Hematopoietic multipotent progenitor cell treated with erythropoietin and hydrocortisone succinate and interleukin-3 and kit ligand, for 4 days (in vitro differentiated cells): ENCODE results near the gene LENEP.

ENCODE experiments used
- DNase-seq: peaks from one replicate; pipeline ENCODE4 v3.0.0-alpha.2; 2015

The LENEP gene

DNA sequence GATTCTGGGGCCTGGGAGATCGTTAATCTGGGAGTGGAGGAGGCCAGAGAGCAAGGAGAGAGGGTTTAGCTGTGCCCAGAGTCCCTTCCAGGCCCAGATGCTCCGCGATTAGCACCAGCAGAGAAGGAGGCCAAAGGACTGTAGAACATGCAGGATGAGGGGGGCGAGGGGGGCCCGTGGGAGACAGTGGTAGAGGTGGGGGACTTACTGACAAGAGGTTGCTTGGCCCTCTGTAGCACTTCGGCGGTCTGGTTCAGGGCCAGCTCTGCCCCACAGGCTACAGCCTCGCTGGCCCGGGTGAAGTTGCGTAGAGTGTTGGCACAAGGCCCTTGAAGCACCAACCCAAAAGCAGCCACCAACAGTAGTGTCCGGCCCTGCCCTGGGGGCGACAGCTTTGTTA is 39.5 kb downstream of the LENEP start:
- no peak for DNase-seq

DNA sequence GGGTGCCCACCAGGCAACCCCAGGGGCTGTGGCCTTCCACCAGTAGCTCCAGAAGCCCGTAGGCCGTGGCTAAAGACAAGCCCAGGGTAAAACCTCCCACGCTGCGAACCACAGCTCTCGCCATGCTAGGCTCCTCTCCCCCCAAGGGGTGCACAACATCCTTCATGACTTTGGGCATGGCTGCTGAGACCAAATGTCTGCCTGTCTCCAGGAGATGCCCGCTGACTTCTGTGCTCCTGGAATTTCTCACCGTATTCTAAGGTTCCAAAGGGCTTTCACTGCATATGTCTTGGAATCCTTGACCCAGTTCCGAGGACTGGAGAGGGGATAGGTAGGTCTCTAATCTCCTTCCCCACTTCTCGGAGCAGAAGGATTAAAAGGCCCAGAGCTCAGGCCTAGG is 40.1 kb downstream of the LENEP start, which contains the start of the genes DCST1 and DCST2:
DCST1 (plus strand) TSS at position 301 of the 400 bp plus-strand sequence. CDS start 213 bp downstream, outside the sequence.
DCST2 (minus strand) TSS at position 258 of the 400 bp plus-strand sequence; CDS start at position 178, 80 bp downstream.
- no peak for DNase-seq

DNA sequence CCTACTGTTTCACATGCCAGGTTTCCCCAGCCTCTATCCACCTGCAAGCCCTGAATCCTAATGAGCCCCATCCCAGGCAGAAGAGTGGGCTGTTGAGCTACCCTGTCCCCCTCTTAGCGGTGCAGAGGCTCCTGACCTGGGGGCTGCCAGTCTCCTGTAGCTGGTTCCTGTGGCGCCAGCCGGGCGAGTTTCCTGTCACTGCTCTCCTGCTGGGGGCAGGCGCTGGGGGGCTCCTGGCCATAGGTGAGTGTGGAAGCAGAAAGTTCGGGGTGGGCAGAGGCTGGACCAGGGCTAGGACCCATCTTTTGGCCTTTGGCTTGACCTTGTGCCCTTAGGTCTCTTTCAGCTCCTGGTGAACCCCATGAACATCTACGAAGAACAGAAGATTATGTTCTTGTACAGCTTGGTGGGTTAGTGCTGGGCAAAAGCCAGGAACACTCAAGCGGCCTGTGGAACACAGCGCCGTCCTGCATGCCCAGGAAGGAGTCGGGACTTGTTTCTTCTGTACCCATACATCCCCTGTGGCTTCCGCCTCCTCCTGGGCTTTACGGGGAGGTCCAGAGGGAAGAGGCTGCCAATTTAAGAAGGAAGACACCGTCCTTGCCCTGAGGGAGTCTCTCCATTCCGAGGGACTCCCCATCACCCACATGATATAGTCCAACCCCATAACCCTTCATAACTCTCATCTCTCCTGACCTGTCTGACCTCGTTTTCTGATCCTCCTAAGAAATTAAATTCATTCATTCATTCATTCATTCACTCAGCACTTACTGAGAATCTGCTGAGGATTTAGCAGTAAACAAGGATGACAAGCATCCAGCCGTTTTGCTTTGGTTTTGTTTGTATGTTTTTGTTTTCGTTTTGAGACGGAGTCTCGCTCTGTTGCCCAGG is 41.2 kb downstream of the LENEP start:
- DNase-seq: no peak

DNA sequence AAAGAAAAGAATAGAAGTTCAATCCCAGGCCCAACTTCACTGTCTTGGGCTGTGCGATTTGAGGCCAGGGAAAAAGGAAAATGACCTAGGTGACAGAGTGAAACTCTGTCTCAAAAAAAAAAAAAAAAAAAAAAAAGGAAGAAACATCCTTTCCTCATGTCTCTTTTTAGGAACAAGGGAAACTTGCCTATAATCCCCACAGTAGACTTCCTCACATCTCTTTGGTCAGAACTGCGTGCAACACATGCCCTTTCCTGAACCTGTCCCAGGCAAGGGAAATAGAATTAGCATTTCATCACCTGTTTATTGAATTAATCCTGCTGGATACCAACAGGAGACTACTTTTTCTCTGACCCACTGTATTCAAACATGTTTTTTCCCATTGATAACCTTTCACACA is 42.5 kb downstream of the LENEP start:
- no peak for DNase-seq

DNA sequence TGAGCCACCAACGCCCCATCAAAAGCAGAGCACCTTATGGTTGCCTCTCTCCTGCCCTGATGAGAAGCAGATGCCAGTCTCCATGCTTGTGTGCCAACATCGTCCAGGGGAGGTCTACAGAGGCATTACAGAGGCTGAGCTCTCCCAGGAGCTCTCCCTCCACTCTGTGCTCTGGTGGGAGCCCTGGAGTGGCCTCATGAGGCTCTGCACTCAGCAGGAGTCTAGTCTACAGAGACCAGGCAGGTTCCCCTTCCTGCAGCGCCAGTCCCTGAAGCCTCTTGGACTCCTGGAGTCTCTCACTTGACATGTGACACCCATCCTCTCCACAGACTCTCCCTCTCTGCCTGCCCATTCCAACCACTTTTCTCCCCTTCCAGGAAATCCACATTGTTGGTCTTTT is 43.7 kb downstream of the LENEP start:
- no peak for DNase-seq

DNA sequence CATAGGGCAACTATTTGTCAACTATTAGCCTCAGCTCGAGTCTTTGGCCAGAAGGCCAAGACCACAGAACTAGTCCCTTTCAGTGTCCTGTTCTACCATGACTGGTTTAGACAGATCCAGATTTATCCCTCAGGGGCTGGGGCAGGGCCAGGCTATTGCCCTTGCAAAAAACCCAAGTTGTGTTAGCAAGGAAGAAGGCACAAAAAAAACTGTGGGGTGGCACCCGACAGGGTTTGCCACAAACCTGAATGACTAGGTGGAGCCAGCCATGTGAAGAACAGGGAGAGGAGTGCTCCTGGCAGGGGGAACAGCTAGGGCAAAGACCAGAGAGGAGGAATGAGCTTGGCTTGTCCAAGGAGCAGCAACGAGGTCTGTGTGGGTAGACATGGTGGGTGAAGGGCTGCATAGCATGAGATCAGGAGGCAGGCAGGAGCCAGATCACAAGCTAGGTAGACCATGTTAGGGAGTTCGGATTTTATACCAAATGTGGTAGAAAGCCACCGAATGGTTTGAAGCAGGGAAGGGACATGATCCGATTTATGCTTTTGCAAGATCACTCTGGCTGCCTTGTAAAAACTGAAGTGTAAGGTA is 44.6 kb downstream of the LENEP start:
- DNase-seq: no peak

DNA sequence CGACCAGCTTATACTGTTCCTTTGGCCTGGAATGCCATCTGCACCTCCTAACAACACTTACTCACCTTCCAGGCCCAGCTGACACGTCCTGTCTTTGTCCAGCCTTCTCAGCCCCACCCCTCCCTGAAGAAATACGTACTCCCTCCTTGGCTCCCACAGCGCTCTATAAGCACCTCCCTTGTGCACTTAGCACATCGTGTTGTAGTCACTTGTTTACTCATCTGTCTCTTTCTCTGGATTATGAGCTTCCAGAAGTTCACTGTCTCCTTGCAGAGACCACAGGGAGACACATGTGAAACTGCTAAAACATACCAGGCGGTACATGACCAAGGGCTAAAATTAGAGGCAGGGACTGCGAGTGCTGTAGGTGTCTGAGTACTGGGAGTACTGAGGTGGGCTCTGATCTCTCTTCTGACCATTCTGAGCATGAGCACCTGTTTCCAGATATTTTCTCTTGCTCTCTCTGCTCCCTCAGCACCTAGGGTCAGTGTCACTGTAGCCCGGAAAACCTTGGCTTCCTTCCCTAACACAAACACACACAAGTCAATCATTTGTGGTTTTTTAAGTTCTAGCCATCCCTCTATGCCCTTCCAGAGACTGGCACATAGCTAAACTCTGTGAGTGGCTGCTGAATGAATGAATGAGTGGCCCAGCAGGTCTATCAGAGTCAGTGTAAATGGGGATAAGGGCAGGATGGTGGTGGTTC is 45.4 kb downstream of the LENEP start:
- no peak for DNase-seq

DNA sequence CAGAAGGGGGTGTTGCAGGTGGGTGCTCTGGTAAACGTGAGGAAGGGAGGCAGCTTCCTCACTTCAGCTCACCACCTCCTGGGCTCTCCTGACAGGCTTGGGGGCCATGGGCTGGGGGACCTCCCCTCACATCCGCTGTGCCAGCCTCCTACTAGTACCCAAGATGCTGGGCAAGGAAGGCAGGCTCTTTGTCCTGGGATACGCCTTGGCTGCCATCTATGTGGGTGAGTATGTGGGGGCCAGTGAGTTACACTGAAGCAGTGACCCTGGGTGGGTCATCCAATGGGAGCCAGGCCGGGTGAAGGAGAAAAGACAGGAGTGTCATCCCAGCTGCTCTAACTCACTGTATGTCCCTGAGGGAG is 45.9 kb downstream of the LENEP start:
- no peak for DNase-seq

DNA sequence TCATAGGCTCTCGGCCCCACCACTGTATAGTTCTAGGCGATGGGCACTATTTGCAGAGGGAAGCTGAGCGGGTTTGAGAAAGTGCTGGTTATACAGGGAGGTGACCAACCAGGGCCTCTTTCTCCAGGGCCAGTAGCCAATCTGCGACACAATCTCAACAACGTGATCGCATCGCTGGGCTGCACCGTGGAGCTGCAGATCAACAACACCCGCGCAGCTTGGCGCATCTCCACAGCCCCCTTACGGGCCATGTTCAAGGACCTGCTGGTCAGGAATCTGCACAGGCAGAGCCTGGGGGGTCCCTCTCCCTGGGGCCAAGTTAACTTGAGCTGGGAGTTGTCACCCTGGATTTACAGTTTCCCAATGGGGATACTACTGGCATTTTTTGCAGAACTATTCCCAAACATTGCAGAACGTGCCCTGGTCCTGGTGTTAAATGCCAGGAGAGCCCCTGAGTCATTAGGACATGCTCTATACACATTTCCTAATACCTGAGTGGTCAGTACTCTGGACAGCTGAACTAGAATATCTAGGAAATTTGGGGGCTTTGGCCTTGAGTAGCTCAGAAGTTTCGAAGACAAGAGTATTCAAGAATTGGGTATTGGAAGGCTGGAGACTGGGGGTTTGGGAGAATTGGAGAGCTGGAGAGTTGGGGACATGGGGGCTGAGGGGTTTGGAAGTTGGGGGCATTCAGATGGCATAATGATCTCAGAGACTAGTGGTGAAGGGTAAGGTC is 47.1 kb downstream of the LENEP start:
- DNase-seq: no peak

DNA sequence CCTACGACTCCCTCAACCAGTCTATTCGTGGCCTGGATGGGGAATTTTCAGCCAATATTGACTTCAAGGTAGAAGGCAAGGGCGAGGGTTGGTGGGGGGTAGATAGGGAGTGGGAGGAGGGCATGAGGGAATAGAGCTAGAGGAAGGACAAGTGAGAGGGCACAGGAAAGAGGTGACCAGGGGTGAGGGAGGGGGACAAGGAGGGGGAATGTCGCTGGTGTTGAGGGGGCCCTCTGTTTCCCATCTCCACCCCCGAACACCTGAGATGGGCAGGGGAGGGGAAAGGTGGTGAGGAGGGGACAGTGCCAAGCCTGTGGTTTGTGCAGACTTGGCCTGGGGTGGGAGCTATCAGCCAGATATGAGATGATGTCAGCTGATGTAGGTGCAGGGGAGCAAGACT is 49.4 kb downstream of the LENEP start:
- no peak for DNase-seq

DNA sequence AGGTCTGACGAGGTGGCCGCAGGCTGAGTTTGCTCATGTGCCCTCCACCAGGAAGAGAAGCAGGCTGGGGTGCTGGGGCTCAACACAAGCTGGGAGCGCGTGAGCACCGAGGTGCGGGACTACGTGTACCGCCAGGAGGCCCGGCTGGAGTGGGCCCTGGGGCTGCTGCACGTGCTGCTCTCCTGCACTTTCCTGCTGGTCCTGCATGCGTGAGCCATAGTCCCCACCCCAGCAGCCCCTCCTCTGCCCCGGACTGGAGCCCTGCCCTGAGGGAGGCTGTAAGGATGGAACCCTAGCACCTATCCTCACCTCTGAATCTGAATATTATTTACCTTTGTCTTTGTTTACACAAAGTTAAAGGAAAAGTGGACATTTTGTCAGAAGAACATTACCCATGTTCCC is 49.9 kb downstream of the LENEP start:
- no peak for DNase-seq

DNA sequence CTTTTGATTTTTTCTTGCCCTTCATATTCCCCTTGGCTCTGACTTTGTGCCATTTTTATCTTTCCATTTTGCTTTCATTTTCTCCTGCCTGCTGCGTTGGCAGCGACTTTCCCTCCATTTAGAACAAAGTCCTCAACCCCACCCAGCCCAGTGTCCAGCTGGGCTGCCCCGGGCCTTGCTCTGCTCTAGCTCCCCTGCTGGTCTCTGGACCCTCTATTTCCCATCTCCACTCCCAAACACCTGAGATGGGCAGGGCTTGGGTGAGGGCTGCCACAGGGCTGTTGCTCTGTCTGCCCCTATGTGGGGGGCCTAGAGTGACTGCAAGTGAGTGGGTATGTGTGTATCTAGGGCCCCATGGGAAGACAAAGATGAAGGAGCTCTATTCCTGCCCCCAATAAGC is 50.4 kb downstream of the LENEP start:
- no peak for DNase-seq
